T-helper 1 cell (primary cell): ENCODE results near the gene FXR2.
A peak's percentile ranks its signal among the peaks of the same experiment; 100 is the strongest.
"Not testable (repeated sequence)": the region's sequence is repeated elsewhere in the genome, so short reads cannot be mapped to it uniquely, and the experiment has no call there.

ENCODE experiments used
- DNase-seq, 5 donors: peaks; one replicate each; pipeline ENCODE4 v3.0.0-alpha.2; 2012 to 2020

Gene FXR2

DNA sequence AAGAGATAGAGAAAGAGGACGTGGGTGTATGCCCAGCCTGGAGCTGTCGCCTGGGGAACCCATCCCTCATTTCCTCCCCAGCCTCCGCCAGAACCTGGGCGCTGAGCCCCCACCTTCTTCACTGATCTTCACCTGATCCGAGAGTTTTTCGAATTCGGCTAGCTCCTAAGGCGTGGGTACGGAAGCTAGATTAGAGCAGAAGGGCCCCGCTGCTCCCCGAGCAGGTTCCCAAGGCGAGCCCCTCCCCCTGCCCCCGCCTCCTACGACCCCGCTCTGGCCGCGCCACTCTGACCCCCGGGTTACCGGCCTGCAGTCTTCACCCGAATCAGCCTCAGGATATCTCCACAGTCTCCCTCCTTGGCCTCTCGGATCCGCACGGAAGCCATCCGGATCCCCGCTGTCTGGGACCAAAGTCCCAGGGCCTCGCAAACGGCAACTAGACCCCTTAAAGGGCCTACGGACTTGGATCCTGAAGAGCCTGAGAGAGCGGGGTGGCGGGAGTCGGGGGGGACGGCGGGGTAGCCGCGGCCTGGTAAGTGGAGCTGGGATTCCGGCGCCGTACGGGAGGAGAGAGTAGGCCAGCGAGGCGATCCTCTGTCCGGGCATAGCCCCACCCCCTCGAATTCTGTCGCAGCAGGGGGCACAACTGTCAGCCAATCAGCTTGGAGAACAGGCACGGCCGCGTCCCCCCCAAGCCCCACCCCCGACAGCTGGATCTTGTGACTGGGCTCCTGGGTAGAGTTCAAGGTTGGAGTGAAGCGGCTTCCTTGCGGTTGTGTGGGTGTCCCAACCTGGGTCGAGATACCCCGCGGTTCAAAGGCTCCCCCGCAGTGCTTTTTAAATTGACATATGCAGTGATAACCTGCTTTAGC lies 12.8 kb upstream of the FXR2 start, which contains the start of gene SAT2:
Gene SAT2, minus strand, starts transcription at position 572 of the 872 bp plus-strand sequence. Its CDS starts 186 bp downstream, at position 386.
- DNase-seq = peak; percentile 74 to 91 (median 83)

- no peak for DNase-seq
These were observed 12.2 kb upstream of the FXR2 start for GRCh38 chr17:7626956-7627249.

DNA sequence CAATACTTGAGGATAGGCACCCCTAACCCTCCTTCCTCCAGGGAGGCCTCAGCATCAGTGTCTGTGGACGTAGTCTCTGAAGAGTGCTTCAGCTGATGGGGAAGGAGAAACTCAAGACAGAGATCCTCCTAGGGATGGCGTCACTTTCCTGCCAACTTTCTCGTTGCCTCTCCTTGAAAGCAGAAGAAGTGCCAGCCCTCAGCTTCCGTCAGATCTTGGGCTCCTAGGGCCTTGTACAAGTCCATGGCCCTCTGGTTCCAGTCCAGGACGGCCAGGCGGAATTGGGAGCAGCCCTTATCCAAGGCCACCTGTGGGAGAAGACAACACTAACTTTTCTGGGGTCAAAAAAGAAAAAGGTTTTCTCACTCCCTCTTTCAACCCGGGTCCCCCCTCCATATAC lies 11.6 kb upstream of the FXR2 start:
- no peak for DNase-seq

- DNase-seq = not testable (repeated sequence)
These were observed 11.1 kb upstream of the FXR2 start for GRCh38 chr17:7625749-7626148.

GRCh38 chr17:7623661-7624060 lies 9.0 kb upstream of the FXR2 start:
- no peak for DNase-seq

DNA sequence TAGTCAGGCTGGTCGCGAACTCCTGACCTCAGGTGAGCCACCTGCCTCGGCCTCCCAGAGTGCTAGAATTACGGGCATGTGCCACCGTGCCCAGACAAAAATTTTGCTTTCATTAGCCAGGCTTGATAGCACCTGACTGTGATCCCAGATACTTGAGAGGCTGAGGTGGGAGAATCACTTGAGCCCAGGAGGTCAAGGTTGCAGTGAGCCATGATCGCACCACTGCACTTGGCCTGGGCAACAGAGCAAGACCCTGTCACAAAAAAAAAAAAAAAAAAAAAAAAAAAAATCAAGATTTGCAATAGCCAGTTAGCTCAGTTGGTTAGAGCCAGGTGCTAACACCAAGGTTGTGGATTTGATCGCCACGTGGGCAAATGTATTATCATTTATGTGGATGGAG lies 6.1 kb upstream of the FXR2 start:
- DNase-seq = no peak

DNA sequence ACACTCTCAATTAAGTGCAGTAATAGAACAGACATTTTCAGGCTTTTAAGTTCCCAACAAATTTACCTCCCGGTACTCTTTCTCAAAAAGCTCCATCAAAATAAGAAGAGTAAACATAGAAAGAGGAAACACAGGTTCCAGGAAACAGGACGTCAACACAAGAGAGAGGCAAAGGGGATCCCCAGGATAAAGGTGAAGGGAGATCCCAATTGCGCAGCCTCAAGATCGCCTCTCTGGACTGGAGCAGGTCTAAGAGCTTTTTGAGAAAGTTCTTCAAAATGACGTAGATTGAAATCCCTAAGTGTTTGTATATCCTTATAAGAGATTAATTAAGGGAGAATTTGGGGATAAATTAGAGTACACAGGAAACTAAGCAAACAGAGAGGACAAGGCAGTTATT lies 3.9 kb upstream of the FXR2 start:
- no peak for DNase-seq

GRCh38 chr17:7615265-7615747 lies 609 bp upstream of the FXR2 start:
- no peak for DNase-seq

DNA sequence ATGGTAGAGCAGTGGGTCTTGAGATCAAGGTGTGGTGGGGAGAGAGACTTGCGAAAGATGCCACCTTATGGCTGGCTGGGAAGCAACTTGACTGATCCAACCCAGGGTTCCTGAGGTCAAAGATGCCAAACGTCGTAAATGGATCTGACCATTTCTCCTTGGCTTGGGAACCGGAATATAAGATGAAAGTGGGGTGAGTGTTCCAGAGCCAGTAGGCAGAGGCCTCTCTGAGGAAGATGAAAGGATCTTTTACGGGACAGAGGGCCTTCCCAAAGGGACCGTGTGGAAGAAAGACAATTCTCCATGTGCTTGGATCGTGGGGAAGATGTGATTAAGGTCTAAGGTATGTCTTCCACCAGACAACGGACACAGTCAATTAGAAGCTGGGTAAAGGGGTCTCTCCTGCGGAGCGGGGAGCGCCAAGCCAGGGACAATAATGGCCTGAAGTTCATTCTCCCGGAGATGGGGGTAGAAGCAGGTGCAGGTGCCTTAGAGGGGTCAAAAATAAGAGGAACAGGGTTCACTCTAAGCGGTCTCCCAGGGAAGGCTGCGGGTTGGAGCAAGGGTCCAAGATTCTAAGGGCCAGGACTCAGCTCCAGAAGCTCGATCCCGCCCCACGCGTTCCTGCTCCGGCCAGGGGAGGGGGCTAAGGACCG lies 800 bp downstream of the FXR2 start:
- no peak for DNase-seq

DNA sequence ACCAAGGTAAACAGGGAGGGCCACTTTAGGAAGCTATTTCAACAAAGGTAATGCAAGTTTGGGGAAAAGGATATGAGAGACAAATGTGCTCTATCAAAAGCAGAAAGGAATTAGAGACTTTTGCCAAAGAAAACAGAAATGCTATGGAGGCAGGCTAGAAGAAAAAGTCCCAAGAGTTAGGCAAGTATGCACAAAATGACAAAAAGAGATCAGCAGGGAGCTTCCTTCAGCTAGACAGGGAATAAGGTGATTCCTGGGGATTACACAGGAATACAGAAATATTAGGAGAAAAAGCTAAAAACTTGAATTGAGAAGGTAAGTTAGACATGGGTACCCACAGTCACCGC lies 2.4 kb downstream of the FXR2 start:
- DNase-seq = no peak

DNA sequence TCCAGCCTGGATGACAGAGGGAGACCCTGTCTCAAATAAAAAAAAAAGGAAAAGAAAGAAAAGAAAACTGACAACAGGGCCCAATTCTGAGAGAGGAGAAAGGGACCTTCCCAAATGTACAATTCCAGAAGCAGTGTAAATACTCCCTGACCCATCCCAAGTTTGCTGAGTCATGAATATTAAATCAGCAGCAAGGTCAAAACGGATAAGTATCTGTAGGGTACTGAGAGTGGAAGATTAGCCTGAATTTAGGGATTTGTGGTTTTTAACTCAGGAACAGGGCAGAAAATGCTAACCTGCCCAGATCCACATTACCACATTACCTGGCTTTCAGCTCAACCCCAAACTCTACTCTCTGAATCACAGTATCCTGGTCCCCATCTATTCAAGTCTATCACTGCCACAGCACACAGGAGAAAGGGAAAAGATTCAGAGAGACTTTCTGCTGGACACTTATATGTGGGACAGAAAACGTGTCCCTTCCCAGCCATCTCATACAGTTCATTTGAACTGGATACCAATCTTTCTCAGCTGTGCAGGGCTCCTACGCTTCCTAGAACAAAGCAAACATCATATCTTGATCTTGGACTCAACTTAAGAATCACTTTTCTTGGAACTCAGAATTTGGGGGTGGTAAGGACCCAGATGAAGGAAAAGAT lies 2.9 kb downstream of the FXR2 start:
- DNase-seq = no peak

DNA sequence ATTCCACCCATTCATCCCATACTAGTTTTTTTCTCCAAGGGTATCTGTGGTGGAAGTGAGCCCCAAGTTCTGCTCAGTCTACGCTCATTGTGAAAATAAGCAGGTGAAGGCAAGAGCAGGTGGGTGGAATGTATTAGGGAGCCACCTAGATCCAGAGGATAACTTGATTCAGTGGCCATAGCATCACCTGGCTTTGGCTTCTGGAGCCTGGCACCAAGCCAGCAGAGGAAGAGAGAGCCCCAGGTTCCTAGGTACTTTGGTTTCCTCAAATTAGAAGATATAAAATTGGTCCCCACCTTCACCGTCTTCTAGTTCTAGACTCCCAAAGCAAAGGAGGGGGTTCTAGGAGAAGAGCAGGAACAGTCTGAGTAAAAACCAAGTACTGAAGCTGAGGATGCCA lies 4.1 kb downstream of the FXR2 start:
- no peak for DNase-seq

GRCh38 chr17:7606280-7606679 lies 8.4 kb downstream of the FXR2 start:
- no peak for DNase-seq

GRCh38 chr17:7597561-7597960 lies 17.1 kb downstream of the FXR2 start:
- DNase-seq = not testable (repeated sequence)

DNA sequence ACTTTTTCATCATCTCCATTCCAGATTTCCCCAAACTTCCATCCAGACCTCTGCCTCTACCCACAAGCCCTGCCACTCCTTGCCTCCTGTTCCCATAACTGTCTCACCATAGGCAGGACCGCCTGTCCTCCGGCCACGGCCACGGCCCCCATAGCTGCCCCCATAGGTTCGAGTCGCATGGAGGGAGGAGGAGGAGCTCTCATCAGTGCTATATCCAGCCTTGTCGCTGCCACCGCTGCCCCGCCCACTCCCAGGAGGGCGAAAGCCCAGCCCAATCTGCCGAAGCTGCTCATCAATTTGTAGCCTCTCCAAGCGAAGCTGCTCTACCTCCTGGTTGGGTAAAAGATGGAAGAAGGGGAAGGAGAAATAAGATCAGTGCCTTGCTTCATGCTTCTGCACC lies 21.4 kb downstream of the FXR2 start:
- DNase-seq = no peak

DNA sequence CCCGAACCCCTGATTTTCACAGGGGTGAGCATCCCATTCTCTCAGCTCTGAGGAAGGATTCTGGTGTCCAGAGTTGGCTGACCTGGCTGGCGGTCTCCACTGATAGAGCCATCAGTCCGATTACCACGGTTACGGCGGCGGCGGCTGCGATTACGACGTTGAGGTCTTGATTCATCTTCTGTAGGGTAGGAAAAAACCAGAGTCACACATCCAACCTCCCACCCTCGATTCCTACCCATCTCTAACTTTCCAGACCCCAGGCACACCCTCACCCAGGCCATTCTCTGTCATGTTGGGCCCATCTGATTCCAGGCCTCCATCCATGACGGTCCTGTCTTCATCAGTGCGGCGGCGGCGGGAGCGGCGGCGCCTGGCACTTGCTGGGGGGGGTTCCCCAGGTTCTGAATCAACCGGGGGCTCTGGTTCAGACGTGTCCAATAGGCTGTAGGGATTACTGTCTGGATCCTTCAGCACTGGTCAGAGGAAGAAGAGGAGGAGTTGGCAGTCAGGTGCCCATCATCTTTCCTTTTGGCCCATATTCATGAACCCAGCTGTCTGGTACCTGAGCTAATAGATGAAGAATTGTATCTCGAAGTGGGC lies 22.2 kb downstream of the FXR2 start:
- DNase-seq = no peak

DNA sequence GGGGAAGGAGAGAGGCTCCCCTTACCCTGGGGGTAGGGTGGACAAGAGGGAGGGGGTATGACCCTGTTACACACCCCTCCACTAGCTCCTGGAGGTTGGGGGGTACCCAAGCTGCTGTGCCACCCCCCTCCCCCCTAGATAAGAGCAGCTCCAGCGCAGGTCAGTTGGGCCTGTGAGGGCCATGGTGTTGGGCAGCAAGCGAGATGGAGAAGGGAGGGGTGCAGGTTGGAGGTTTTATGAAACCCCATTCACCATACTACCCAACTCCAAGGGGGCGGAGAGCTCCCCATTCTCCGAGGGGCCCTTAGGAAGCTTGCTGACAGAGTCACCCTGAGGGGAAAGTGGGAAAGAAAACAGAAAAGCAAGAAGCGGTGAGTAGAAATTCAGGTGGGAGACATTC lies 23.1 kb downstream of the FXR2 start:
- DNase-seq = no peak

DNA sequence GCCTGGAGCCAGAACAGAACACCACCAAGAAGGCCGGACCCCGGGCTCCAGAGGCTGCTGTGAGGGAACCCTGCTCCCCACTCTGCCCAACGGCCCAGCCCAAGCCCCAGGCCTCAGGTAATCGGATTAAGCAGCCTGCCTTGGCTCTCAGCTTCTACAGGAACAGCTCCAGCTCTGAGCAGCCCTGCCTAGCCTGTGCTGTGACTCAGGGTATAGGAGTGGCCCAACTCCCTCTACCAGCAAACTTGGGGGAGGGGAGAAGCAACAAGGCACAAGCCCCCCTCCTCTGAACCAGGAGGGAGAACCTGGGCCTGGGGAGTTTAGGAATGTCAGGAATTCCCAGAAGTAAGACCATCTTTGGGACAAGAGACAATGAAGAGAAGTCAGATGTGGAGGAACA lies 24.0 kb downstream of the FXR2 start:
- DNase-seq = no peak

GRCh38 chr17:7589891-7590691 lies 24.6 kb downstream of the FXR2 start, which contains the start of gene SOX15:
Gene SOX15, minus strand, starts transcription at chr17:7590094. Its CDS starts 418 bp downstream, at chr17:7589676.
- no peak for DNase-seq

- peak; percentile 35 to 65 (median 52) for DNase-seq
These were observed 25.4 kb downstream of the FXR2 start for GRCh38 chr17:7589204-7589868.

- no peak for DNase-seq
These were observed 26.0 kb downstream of the FXR2 start for GRCh38 chr17:7588553-7589203.
